Measurements from ENCODE around the gene ADNP2.

Gene ADNP2

GRCh38 chr18:80181642-80182461 is 72.8 kb downstream of the ADNP2 start:
- no peak for DNase-seq
- intact Hi-C loops (cut with DNase I) = no loop called here

GRCh38 chr18:80182855-80183254 is 73.8 kb downstream of the ADNP2 start:
- no peak for DNase-seq
- intact Hi-C loops (cut with DNase I) = no loop called here

GRCh38 chr18:80183273-80184050 is 74.4 kb downstream of the ADNP2 start:
- no peak for DNase-seq
- intact Hi-C loops (cut with DNase I) = no loop called here

DNA sequence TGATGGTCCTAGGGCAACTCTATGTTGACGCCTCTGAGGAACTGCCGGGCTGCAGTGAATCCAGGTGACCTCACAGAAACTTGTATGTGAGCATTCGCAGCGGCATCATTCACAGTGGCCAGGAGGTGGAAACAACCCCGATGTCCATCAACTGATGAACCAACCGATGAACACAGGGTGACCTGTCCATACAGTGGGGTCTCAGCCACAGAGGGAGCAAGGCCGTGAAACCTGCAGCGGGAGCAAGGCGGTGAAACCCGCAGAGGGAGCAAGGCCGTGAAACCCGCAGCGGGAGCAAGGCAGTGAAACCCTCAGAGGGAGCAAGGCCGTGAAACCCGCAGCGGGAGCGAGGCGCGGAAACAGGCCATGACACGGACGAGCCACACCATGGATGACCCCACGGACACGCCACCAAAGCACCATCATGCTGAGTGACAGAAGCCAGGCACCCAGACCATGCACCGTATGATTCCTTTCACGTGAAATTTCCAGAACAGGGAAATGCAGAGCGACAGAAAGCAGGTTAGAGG is 75.2 kb downstream of the ADNP2 start:
- intact Hi-C loops (cut with DNase I) = no loop called here
- peak in 1 of 42 donors; percentile 12 for DNase-seq

DNA sequence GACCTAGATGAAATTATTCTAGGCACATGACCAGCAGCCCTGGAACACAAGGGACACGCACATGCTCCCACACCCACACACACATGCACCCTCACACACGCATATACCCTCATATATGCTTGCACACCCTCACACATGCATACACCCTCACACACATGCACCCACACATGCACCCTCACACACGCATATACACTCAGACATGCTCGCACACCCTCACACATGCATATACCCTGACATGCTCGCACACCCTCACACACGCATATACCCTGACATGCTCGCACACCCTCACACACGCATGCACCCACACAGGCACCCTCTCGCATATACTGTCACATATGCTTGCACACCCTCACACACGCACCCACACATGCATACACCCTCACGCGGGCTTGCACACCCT is 76.5 kb downstream of the ADNP2 start:
- DNase-seq = peak in 1 of 42 donors; percentile 6

GRCh38 chr18:80187956-80188642 is 79.0 kb downstream of the ADNP2 start:
- DNase-seq = no peak
- intact Hi-C loops (cut with DNase I) = no loop called here

More for the DNA sequence above, 76.5 kb downstream of the ADNP2 start:
- intact Hi-C loops (cut with DNase I) = no loop called here

GRCh38 chr18:80188643-80189530 is 79.8 kb downstream of the ADNP2 start:
- intact Hi-C loops (cut with DNase I) = no loop called here
- no peak for DNase-seq

DNA sequence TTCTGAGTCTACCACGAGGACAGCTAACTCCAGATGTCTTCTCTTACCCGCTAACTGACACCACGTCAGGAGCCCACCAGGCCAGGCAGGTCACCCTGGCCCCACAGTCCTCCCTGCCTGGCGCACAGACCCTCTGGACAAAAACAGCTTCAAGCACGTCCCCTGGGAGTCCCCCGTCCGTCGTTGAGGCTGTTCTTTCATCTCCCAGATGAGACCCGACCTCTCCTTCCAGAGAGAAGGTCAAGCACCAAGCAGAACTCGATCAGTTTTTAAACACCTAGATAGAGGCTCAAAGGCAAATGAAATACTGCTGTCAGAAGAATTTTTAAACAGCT is 80.4 kb downstream of the ADNP2 start:
- intact Hi-C loops (cut with DNase I) = no loop called here

More for the DNA sequence above, 80.4 kb downstream of the ADNP2 start:
- DNase-seq = no peak
